NCI-H128 (cell line): ENCODE data around the gene PKD2.
"Not testable (repeated sequence)": the region's sequence is repeated elsewhere in the genome, so short reads cannot be mapped to it uniquely, and the experiment has no call there.

ENCODE experiments used
- DNase-seq: peaks from one replicate; lab custom pipeline; 2025; ENCODE audit not compliant: unreplicated experiment; lab: John Stamatoyannopoulos, UW

Gene PKD2

GRCh38 chr4:88025868-88026661, 18.6 kb downstream of the PKD2 start:
- DNase-seq = not testable (repeated sequence)

- no peak for DNase-seq
Measured at GRCh38 chr4:88027611-88028608, 20.5 kb downstream of the PKD2 start.

- DNase-seq = no peak
Measured at GRCh38 chr4:88028946-88029345, 21.5 kb downstream of the PKD2 start.

- DNase-seq = no peak
Measured at GRCh38 chr4:88029556-88029955, 22.1 kb downstream of the PKD2 start.

GRCh38 chr4:88030565-88031310, 23.3 kb downstream of the PKD2 start:
- DNase-seq = no peak

GRCh38 chr4:88033309-88033708, 25.9 kb downstream of the PKD2 start:
- DNase-seq = no peak

- no peak for DNase-seq
Measured at GRCh38 chr4:88035292-88035691, 27.9 kb downstream of the PKD2 start.

GRCh38 chr4:88037447-88037846, 30.0 kb downstream of the PKD2 start:
- no peak for DNase-seq

- DNase-seq = no peak
Measured at GRCh38 chr4:88037936-88038335, 30.5 kb downstream of the PKD2 start.

GRCh38 chr4:88040707-88041106, 33.3 kb downstream of the PKD2 start:
- no peak for DNase-seq

GRCh38 chr4:88041626-88042025, 34.2 kb downstream of the PKD2 start:
- DNase-seq = no peak

- DNase-seq = no peak
Measured at GRCh38 chr4:88043001-88043400, 35.6 kb downstream of the PKD2 start.

GRCh38 chr4:88043586-88044340, 36.3 kb downstream of the PKD2 start:
- DNase-seq = no peak

- no peak for DNase-seq
Measured at GRCh38 chr4:88045021-88045420, 37.6 kb downstream of the PKD2 start.

- DNase-seq = no peak
Measured at GRCh38 chr4:88054229-88054628, 46.8 kb downstream of the PKD2 start.

- DNase-seq = no peak
Measured at GRCh38 chr4:88054901-88055300, 47.5 kb downstream of the PKD2 start.

GRCh38 chr4:88058295-88058694, 50.9 kb downstream of the PKD2 start:
- DNase-seq = no peak

GRCh38 chr4:88059766-88060165, 52.3 kb downstream of the PKD2 start:
- DNase-seq = no peak

GRCh38 chr4:88060431-88060830, 53.0 kb downstream of the PKD2 start:
- no peak for DNase-seq

GRCh38 chr4:88062311-88062710, 54.9 kb downstream of the PKD2 start:
- no peak for DNase-seq
